Fibroblast of skin of scalp (primary cell): ENCODE results near the gene THSD4.

Source experiments
- DNase-seq: peaks from one replicate; pipeline ENCODE4 v3.0.0-alpha.2; 2013

The THSD4 gene

DNA sequence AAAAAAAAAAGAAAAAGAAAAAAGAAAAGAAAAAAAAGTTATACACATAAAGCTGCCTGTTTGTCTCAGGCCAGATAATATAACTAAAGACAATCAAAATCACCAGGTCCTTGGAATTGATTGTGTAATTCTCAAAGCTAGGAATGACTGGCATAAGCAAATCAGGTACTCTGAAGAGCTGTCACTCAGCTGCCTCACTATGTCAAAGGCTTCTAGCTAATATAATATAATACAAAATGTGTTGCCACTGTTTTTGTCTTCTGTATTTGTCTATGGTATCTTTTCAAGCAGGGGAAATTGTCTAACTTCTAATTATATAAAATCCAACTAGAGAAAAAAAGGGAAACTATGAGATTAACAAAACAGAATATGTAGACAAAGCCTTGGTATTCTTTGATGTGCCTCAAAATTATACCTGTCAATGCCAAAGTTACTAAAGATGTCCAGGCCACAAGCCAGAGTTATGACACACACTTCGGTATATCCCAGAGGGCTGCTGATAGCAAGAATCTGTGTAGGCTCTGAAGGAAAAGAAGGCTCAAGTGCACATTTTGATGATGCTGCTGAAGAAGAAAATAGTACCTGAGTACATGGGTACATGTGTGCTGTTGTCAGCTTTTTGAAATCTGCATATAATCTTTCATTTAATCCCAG lies 658.1 kb downstream of the THSD4 start:
- DNase-seq, result no peak

DNA sequence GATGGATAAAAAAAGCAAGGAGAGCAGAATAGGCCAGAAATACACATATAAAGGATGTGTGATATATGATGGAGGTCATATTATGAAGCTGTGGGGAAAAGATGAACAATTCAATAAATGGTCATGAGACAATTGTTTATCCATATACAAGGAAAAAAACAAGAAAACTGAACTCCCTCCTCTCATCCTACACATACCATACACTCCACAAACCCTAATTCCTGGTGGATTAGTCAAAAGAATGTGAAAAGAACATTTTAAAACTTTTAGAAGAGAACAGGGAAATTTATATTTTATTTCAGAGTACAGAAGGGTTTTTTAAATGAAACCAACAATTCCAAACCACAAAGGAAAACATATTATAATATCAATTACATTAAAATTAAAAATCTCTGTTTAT lies 660.6 kb downstream of the THSD4 start:
- peak; percentile 57 for DNase-seq

DNA sequence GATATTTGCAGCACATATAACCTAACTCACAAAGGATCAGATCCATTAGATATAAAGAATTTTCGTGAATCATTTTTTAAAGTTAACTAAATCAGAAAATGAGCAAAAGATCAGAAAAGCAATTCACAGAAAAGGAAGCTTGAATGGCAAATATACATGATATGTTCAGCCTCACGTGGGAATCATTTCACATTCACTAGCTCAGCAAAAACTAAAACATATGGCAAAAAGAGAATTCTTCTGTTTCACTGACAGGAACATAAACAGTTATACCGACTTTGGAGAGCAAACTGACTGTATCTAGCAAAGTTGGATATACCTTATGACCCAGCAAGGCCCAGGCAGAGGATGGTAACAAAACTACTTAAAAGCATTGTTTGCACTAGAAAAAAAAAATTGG lies 661.0 kb downstream of the THSD4 start:
- DNase-seq, result no peak

DNA sequence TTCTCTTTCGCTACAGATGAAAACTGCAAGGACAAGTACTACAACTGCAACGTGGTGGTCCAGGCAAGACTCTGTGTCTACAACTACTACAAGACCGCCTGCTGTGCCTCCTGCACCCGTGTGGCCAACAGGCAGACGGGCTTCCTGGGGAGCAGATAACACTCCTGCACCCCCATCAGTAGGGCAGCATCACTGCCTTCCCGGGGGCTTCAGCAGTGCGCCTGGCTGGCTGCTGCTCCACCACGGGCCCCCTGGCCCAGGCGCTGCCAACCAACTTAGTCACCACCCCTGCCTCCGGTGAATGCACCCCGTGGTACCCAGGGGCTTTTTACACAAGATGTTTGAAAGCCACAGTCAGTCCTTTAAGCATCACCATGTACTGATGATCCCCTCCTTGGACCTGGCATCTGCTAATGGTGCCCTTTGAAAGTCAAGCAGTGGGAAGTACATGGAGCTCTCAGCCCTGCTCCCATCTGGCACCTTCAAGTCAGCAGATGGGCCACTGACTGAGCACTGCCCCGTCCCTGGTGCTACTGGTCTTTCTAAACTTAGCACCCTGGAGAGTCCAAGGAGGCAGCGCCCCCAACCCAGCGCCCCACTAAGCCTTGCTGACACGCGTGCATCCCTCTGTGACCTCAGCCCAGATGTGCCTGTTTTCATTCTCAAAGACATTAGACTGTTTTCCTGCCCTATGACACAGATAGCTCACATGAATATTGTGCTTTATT lies 662.1 kb downstream of the THSD4 start:
- DNase-seq, result no peak

DNA sequence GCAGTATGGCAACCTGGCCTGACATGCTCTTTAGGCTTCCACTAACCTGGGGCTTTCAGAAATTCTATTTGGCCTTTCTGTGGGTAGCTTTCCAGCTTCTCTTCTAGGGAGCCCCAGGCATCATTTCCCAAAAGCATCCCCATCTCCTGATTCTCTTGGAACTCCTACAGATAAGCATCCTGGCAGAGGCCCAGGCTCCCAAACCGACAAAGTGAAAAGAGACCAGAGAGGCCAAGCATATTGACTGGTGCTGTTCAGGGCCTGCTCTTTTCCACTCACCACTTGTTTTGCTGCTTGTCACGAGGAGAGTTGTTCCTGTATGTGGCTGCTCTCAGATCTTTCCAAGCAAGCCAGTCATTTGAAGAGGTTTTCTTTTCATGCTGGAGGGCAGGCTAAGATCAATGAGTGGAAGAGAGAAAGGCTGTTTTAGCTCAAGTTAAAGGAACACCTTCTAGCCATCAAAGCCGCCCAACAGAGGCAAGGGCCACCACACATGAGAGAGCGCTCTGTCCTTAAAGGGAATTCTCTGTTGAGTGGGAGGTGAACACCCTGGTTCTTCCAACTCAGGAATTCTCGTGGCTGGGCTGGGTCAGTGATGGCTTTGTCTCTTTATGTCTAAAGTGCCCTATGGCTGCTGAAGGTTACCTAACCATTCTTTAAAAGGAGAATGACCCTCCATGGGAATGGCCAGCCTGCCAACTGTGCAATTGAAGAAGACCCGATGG lies 664.0 kb downstream of the THSD4 start:
- no peak for DNase-seq

DNA sequence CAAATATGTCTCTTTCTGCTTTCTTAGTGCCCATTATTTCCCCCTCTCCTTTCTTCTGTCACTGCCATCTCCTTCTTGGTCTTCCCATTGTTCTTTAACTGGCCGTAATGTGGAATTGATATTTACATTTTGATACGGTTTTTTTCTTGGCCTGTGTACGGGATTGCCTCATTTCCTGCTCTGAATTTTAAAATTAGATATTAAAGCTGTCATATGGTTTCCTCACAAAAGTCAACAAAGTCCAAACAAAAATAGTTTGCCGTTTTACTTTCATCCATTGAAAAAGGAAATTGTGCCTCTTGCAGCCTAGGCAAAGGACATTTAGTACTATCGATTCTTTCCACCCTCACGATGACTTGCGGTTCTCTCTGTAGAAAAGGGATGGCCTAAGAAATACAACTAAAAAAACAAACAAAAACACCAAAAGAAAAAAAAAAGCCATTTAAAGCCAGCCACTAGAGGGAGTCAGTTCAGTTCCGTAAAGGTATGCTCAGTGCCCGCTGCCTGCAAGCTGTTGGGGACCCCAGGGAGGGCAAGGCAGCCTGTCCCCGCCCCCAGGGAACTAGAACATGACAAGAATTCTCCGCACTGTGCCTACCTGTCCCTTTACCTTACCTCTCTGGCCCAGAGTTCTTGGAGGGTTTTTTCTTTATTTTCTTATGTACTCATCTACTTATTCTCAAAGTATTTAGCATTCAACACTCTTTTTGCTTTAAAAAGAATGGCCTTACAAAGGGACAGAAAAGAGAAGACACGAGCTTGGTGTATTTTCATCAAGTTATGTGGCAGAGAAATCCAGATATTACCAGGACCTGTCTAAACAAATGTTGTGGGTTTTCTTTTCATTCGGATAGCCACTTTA lies 665.1 kb downstream of the THSD4 start:
- DNase-seq, result peak; percentile 44

DNA sequence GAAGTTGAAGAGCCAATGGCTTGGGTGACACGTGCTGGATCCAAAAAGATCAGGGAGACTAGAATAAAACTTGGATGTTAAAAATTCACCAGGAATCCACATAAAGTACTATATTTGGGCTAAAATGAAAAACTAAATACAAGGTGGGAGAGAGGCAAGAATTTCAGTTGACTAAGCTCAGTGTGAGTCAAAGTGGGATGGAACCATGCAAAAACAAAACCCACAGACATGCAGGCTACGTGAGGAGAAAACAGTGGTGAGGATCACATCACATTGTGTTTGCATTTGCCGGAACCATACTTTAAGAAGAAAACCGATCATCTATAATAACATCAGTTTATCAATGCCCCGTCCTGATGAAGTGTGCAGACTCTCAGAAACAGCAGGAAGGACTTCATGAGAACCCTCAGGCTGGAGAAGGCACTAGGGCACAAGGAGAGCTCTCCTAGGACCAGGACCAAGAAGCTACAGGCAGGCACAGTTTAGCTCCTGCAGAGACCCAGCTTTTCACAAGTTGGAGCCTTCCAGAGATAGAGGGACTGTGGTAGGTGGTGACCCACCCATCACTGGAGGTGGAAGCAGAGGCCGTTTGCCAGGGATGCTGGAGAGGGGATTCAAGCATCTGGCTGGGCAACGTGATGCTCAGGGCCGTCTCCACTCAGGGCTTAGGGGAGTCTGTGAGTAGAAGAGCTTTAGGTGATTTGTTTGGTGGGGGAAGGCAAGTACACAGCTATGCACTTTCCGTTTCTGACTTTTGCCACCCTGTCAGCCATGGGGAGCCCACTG lies 666.1 kb downstream of the THSD4 start:
- peak; percentile 33 for DNase-seq

DNA sequence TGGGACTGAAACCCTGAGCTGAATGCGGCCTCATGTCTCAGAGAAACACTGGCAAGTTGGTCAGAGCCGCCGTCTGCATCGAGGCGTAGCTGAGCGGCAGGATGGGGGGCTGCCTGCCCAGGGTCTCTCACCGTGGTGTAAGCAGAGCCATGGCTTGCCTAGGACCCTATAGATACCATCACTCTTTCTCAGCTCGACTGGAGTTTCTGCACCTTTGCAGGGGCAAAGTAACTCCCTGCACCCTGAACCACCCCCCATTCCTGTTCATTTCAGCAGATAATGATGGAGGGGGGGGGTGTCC lies 666.6 kb downstream of the THSD4 start:
- DNase-seq, result no peak

DNA sequence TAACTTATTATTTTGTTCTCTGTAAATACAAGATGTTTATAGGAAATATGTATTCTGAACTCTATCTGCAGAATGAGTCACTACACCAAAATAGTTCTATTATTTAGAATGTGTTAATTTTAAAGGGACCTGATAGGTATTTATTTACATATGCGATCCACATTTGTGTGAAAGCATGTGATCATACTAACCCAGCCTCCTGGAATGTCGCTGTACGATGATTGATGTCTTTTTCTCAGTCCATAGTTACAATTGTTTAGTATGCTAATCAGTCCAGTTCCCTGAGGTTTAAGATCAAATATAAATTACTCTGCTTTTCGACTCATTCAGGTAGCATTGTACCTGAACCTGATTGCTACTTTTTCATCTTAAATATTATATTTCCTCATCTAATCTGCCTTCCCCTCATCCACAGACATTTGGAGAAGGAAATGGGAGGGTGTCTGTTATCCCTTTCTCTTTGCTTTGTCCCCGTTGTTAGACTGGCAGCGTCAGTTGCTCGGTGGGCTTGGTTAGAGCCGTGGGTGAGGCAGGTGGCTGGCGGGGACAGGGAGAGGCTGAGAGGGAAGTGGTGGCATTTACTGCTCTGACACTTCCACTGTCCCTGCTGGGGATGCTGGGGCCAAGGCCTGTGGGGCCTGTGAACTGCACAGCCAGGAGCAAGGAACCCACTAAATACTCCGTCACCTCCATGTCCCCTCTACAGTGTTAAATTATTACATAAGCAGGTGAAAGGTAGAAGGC lies 667.3 kb downstream of the THSD4 start:
- no peak for DNase-seq

DNA sequence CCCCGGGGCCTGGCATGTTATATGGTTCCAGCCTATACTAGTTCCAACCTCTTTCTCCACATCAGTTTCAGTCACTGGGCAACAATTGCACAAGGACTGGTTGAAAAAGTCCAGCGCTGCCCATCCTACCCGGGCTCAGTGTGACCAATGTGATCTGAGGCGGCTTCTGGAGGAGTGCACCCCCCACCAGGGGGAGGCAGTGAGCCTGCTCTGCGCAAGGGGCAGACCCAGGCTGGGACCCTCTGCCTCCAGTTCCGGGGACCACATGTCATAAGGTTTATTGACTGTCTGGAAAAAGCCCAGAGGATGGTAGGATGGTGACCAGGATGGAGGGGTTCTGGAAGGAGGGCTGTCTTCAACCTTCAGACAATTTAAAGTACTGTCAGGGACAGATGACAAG lies 669.4 kb downstream of the THSD4 start:
- no peak for DNase-seq

DNA sequence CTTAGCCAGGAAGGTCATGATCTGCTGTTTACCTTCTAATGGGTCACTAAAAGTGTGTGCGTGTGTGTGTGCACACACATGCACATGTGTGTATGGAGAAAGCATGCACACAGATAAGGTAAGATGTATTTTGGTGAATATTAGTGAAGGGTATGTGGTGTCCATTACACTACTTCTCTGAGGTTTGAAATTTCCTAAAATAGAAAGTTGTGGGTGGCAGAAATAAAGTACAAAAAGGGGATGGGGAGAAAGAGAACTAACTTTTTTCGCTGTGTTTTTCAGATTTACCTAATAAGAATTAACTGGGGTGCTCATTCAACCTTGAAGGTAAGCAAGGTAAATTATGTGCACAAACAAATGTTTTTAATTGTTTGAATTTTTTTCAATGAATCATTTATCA lies 670.7 kb downstream of the THSD4 start:
- DNase-seq, result no peak

DNA sequence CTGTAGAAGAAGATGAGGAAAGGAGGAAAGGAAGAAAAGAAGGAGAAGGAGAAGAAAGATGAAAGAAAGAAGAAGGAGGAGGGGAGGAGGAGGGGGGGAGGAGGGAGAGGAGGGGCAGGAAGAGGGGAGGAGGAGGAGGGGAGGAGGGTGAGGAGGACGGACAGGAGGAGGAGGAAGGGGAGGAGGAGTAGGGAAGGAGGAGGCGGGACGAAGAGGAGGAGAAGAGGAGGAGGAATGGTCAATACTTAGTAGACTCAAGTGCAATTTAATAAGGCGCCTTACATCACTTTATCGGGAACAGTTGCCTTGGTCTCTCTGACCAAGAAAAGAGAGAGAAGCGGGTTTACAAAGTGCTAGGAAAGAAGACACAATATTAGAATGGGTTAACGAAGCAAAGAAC lies 671.4 kb downstream of the THSD4 start:
- no peak for DNase-seq

DNA sequence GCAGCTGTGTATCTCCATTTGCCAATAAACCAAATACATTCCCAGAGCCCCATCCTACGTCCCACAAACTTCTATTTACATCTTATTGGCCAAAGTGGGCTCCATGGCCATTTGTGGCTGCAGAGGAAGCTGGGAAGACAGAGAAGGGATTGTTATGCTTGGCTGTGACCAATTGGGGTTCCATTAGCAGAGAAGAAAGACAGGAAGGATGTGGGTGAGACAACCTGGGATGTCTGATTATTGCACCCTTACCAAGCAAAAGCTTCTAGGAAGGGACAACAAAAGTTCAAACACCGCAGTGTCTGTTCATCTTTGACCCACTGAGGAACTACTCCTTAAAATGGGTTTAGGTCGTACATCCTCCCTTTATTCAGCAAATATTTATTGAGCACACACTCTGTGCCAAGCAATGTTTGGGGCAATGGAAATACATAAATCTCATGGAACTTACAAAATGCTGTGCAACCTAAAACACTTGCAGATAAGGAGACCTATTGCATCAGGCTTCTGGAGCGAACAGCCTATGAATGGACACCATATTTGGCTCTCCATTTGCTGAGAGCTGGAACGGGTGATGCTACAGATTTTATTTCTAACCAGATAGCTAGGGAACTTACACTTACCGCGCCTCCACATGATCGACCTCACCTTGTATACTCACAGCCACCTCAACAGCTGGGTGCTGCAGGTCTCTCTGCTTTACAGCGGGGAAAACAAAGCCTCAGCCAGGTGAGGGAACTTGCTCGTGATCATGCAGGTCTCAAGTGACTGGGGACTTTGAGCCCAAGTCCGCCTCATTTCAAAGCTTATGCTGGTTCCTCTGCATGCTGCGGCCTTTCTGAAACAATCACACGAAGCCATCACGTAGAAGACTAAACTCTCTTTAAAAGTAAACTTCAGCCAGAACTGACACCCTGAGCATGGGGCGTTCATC lies 673.6 kb downstream of the THSD4 start:
- DNase-seq, result no peak

DNA sequence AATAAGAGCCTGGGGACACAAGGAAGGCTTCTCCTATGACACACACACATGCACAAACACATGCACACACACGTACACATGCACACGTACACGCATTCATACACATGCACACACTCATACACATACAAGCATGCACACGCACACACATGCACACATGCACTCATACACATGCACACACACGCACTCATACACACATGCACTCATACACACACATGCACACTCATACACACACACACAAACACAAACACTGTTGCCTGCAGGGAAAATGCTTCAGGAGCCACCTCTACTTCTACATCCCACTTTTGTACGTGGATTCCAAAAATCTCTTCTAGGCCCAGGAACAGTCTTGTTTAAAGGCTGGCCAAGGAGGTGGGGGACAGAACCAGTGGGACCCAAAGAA lies 674.3 kb downstream of the THSD4 start:
- no peak for DNase-seq

DNA sequence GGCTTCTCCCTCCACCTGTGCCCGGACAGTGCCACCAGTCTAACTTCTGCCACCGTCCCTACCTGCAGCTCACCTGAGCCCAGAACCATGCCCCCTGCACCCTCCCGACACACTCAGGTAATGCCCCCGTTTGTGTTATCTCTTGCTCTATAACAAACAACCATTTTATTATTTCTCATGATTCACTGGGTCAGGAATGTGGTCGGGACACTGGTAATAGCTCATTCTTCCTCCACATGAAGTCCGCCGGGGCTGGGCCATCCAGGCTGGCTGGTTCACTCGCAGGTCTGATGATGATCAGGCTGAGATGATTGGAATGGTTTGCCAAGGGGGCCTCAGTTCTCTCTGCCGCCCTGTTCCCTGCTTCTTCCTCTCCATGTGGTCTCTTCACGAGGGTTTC lies 674.8 kb downstream of the THSD4 start:
- DNase-seq, result peak; percentile 30

DNA sequence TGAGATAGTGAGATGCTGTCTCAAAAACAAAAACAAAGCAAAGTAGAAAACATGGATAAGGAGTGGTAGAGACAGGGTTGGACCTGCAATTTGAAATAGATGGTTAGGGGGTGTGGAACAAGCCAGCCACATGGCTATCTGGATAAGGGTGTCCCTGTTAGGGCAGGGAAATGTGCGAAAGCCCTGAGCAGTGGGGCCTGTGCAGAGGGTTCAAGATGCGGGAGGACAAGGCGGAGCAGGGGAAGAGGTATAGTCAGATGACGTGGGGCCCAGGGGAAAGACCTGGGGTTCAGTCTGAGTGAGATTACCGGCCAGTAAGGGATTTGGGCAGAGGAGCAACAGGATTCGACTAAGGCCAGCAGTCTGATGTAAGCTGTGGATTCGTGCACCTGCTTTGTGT lies 676.7 kb downstream of the THSD4 start:
- no peak for DNase-seq

DNA sequence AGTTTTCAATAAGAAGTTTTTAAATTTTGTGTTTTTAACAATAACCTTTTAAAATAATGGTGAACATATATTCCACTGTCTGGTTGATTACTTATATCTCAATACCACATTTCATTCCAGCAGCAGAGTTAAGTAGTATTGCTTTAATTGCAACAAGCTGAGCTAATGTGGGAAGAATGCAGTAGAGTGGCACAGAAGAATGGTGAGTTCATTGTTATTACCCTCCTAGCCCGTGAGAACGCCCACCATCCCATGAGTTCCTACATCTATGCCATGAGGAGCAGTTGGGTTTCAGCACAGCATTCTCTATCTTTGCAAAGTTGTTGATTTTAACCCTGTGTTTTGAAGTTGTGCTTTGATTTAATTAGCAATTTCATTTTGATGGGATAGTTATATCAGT lies 677.2 kb downstream of the THSD4 start:
- DNase-seq, result peak; percentile 74

DNA sequence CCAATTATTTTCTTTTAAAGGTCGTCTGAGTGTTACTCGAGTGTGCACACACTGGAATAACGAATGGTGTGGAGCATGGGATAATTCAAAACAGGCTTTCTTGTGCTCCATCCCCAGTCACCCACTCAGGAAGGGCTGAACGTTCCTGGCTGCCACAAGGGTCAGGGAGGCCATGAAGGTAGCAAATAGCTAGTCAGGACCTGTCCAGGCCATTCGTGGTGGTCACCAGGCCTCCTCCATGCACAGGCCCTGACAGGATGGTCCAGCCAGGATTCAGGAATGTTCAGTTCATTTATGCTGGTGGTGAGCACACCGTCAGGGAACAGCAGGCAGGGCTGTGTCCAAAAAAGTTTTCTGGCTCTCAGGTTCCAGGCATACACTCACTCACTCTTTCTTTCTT lies 683.4 kb downstream of the THSD4 start:
- DNase-seq, result no peak

DNA sequence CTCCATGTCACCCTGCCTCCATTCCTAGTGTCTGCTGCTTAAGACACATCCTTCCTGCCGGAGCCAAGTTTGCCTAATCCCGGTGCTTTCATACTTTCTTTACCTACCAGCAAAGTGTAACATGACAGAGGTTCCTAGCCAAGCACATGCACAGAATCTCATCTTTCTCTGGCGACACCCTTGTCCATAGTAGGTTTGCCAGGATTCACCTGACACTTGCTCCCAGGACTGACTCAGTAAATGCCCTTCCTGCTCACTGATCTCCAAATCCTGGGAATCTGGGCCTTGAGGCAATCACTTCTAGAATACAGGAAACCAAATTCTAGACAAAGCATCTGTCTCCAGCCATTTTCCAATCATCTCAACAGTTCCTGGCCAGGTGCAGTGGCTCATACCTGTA lies 684.9 kb downstream of the THSD4 start:
- DNase-seq, result no peak
